Measurements from ENCODE around the gene OPN3. TPM values are rescaled to one million over a fixed set of nuclear protein-coding genes. Genes with fewer than 3 reads are reported as not detected.

Gene OPN3
- total and polyA plus RNA-seq, 2 donors (not counting 3 experiments of a cell fraction or from before 2014, with no cell fraction given) = 16.1 to 23.9 TPM

DNA sequence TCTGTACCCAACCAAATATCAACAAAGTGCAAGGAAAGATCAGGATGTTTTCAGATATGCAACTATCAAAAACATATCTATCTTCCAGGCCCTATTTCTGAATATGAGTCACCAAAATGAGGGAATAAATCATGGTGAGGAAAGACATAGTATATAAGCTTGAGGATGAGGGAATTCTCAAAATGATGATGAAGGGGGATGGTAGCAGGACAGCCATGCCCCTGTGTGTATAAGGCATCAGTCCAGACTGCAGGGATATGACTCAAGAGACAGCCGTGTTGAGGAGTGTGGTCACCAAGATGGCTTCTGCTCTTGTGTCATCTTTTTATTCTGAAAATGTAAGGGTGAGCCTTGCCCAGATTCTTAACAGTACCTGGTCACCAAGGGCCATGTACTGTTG, 7.5 kb upstream of the OPN3 start:
- H4K20me1 ChIP-seq (replicated peaks; ENCODE audit: control insufficient read depth, extremely low read depth, insufficient read depth, low read length) = no peaks in the 10 kb centered on the region
- H3K4me3 ChIP-seq (replicated peaks in 1 of 3; ENCODE audit: insufficient read depth in 1 of 3, low read depth in 1 of 3, low read length in 3 of 3) = no peak overlapping the region
- no peak overlapping the region for H3K9ac ChIP-seq (replicated peaks; ENCODE audit: extremely low read depth, insufficient read depth, low read length)
- intact Hi-C loops (cut with micrococcal nuclease) (no loop called here), dilution Hi-C loops (cut with MboI; ENCODE audit: extremely low pct_ligation_motif_present, low sequenced_read_pairs) (no loop called here)
- H3K4me1 ChIP-seq (ENCODE audit: control insufficient read depth, extremely low read depth, insufficient read depth, low read length) = no peaks in the 10 kb centered on the region
- H3K9me3 ChIP-seq (replicated peaks; ENCODE audit: control insufficient read depth, insufficient read depth, low read length) = no peaks in the 10 kb centered on the region
- no peak overlapping the region for H3K27ac ChIP-seq (ENCODE audit: insufficient read depth, low read depth, low read length)
- no peaks in the 10 kb centered on the region for H3K9me1 ChIP-seq (replicated peaks; ENCODE audit: control insufficient read depth, extremely low read depth, insufficient read depth, low read length)
- H3K79me2 ChIP-seq (ENCODE audit: control insufficient read depth, insufficient read depth, low read length) = no peaks in the 10 kb centered on the region
- no TSS peak for BruUV-seq (replicated peaks)
- DNase-seq (ENCODE audit: low read depth, low spot score) = no peak
- H3K4me2 ChIP-seq (ENCODE audit: insufficient read depth, low read length) = no peak overlapping the region
- H3K36me3 ChIP-seq (ENCODE audit: control insufficient read depth in 2 of 2, extremely low read depth in 1 of 2, insufficient read depth in 2 of 2, low read length in 2 of 2) = no peaks in the 10 kb centered on the region
- TF ChIP-seq, protein P1, sequence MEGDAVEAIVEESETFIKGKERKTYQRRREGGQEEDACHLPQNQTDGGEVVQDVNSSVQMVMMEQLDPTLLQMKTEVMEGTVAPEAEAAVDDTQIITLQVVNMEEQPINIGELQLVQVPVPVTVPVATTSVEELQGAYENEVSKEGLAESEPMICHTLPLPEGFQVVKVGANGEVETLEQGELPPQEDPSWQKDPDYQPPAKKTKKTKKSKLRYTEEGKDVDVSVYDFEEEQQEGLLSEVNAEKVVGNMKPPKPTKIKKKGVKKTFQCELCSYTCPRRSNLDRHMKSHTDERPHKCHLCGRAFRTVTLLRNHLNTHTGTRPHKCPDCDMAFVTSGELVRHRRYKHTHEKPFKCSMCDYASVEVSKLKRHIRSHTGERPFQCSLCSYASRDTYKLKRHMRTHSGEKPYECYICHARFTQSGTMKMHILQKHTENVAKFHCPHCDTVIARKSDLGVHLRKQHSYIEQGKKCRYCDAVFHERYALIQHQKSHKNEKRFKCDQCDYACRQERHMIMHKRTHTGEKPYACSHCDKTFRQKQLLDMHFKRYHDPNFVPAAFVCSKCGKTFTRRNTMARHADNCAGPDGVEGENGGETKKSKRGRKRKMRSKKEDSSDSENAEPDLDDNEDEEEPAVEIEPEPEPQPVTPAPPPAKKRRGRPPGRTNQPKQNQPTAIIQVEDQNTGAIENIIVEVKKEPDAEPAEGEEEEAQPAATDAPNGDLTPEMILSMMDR (IDR thresholded peaks at IDR 0.05; ENCODE audit: extremely low read depth in 1 of 2, insufficient read depth in 1 of 2, low read depth in 1 of 2, low read length in 2 of 2) = no peak
- TF ChIP-seq GATA2 (IDR thresholded peaks at IDR 0.05; ENCODE audit: insufficient read depth, insufficient read length, low read depth, low read length) (no peak), POLR2AphosphoS5 (IDR thresholded peaks at IDR 0.05; ENCODE audit: insufficient read depth, low read depth, low read length) (no peak), EZH2 (IDR thresholded peaks at IDR 0.05; ENCODE audit: borderline replicate concordance, low read depth, low read length, severe bottlenecking) (no peak), MYC (IDR thresholded peaks at IDR 0.05; ENCODE audit: low read depth, low read length) (no peak), POLR2A (IDR thresholded peaks at IDR 0.05; ENCODE audit: low read depth, low read length) (no peak), FOS (IDR thresholded peaks at IDR 0.05; ENCODE audit: borderline replicate concordance, insufficient read depth, low read length) (no peak), JUN (IDR thresholded peaks at IDR 0.05; ENCODE audit: borderline replicate concordance, insufficient read depth, insufficient read length, low read depth) (no peak)
- TF ChIP-seq, protein P2, sequence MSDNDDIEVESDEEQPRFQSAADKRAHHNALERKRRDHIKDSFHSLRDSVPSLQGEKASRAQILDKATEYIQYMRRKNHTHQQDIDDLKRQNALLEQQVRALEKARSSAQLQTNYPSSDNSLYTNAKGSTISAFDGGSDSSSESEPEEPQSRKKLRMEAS (IDR thresholded peaks at IDR 0.05; ENCODE audit: insufficient read depth, insufficient read length) = no peak
- H3K27me3 ChIP-seq (ENCODE audit: control insufficient read depth in 2 of 2, insufficient read depth in 2 of 2, low read length in 2 of 2) = no peaks in the 10 kb centered on the region
- H2AFZ ChIP-seq (ENCODE audit: low read depth, low read length) = no peak overlapping the region
- POLR2A ChIA-PET = no interaction called here
- CTCF ChIA-PET = no interaction called here
- FAIRE-seq = no peak
